Endodermal cell (in vitro differentiated cells): ENCODE data around the gene EPHA6. TPM values are rescaled to one million over a fixed set of nuclear protein-coding genes. Genes with fewer than 3 reads are reported as not detected.

Source experiments
- DNase-seq: peaks from one replicate; pipeline ENCODE4 v3.0.0-alpha.2; 2017
- H3K27ac ChIP-seq: 2 replicates; pipeline ENCODE4 v1.5.1; 2013; ENCODE audit warnings: mild to moderate bottlenecking, low read depth, low read length, moderate library complexity
- H3K27me3 ChIP-seq: 2 replicates; pipeline ENCODE4 v1.6.1; 2013; ENCODE audit warnings: mild to moderate bottlenecking, low read length, moderate library complexity; ENCODE audit not compliant: insufficient read depth, control insufficient read depth, poor library complexity, severe bottlenecking
- H3K36me3 ChIP-seq: 2 replicates; pipeline ENCODE4 v1.7.0; 2013; ENCODE audit warnings: mild to moderate bottlenecking, low read length, moderate library complexity; ENCODE audit not compliant: control insufficient read depth, insufficient read depth
- H3K4me1 ChIP-seq: one replicate; pipeline ENCODE4 v1.7.0; 2013; ENCODE audit warnings: low read length; ENCODE audit not compliant: control insufficient read depth, insufficient read depth
- H3K4me3 ChIP-seq: 2 replicates; pipeline ENCODE4 v1.5.1; 2013; ENCODE audit warnings: mild to moderate bottlenecking, low read length, moderate library complexity
- H3K9ac ChIP-seq: 2 replicates; pipeline ENCODE4 v1.6.1; 2013; ENCODE audit warnings: mild to moderate bottlenecking, low read length, moderate library complexity; ENCODE audit not compliant: poor library complexity, severe bottlenecking; ENCODE audit errors: extremely low read depth
- H3K9me3 ChIP-seq: 2 replicates; pipeline ENCODE4 v1.6.1; 2013; ENCODE audit warnings: mild to moderate bottlenecking, low read length, moderate library complexity; ENCODE audit not compliant: control insufficient read depth
- H3K27ac Mint-ChIP-seq: 2 replicates; pipeline ENCODE4 v1.8.0; 2020; ENCODE audit warnings: mixed read lengths
- H3K27me3 Mint-ChIP-seq: 2 replicates; pipeline ENCODE4 v1.8.0; 2021; ENCODE audit warnings: mild to moderate bottlenecking, mixed read lengths; ENCODE audit not compliant: insufficient read depth
- H3K36me3 Mint-ChIP-seq: 2 replicates; pipeline ENCODE4 v1.8.0; 2020; ENCODE audit warnings: low read depth, mixed read lengths
- H3K4me1 Mint-ChIP-seq: 2 replicates; pipeline ENCODE4 v1.8.0; 2020; ENCODE audit warnings: mixed read lengths
- H3K4me3 Mint-ChIP-seq: 2 replicates; pipeline ENCODE4 v1.8.0; 2020; ENCODE audit warnings: mild to moderate bottlenecking, moderate library complexity, mixed read lengths
- H3K9me3 Mint-ChIP-seq: 2 replicates; pipeline ENCODE4 v1.8.0; 2020; ENCODE audit warnings: mild to moderate bottlenecking, mixed read lengths
- CTCF ChIP-seq: fragments of 200-600 bp; sonication (generic); conservative IDR thresholded peaks from 2 replicates; pipeline ENCODE4 v1.5.0; 2021; ENCODE audit warnings: antibody characterized with exemption, mild to moderate bottlenecking
- WGBS, 2 experiments: methylation state at CpG; one replicate each; pipeline versions ENCODE4 v1.1.5 to v1.1.7; 2013; ENCODE audit warnings: missing lambda C conversion rate in 2 of 2, mixed read lengths in 1 of 2; ENCODE audit not compliant: insufficient coverage in 1 of 2, insufficient read length in 1 of 2; 5-methylcytosine and 5-hydroxymethylcytosine counted together
- total RNA-seq, 2 donors: library from RNA; stranded (reverse); fragmentation: NEBNext Ultra II Directional in 1 of 2; extraction: Animal tissue kit (Norgen Biotek cat#: 25700) in 1 of 2; gene quantifications; 2 replicates in 1 of 2; 3 replicates in 1 of 2; pipeline ENCODE4 v1.2.1, GENCODE V29; 2021

Gene EPHA6
- total RNA-seq, 2 donors from 2014 or later, result 4.6 to 12.2 TPM

DNA sequence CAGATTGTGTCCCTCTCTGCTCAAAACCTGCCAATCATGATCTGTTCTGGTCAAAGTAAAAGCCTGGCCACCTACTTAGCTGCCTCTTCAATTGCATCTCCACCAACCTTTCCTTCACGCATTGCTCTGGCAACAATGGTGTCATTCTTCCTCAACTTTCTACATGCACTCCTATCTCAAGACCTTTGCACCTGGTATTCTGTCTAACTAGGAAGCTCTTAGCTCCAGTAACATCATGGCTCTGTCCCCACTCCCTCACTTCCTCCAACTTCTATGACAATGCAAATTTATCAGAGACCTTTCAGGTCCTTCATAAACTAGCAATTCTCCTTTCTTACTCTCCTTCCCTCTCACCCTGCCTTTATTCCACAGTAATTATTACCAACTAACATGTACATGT is 682.7 kb downstream of the EPHA6 start:
- Mint-ChIP-seq H3K9me3 (peaks cover 7% of the 10 kb centered on the region), H3K4me1 (no peaks in the 10 kb centered on the region), H3K27me3 (no peaks in the 10 kb centered on the region), H3K4me3 (no peak overlapping the region), H3K36me3 (peaks cover 7% of the 10 kb centered on the region), H3K27ac (no peak overlapping the region)
- Histone ChIP-seq H3K9ac (no peak overlapping the region), H3K9me3 (peaks cover 13% of the 10 kb centered on the region), H3K4me3 (no peak overlapping the region), H3K27me3 (no peaks in the 10 kb centered on the region), H3K36me3 (no peaks in the 10 kb centered on the region), H3K4me1 (no peaks in the 10 kb centered on the region), H3K27ac (no peak overlapping the region)
- whole genome bisulfite sequencing, 2 experiments, result 93 to 98% methylated on average over 1 of the region's 1 CpG
- no peak for DNase-seq
- TF ChIP-seq CTCF, result no peak

GRCh38 chr3:97504463-97504862 is 690.1 kb downstream of the EPHA6 start:
- no peak for DNase-seq
- no peak overlapping the region for H3K4me3 Mint-ChIP-seq
- no peaks in the 10 kb centered on the region for H3K36me3 ChIP-seq
- H3K9me3 ChIP-seq, result peaks cover 31% of the 10 kb centered on the region
- H3K4me1 ChIP-seq, result no peaks in the 10 kb centered on the region
- no peak overlapping the region for H3K4me3 ChIP-seq
- H3K27ac Mint-ChIP-seq, result no peak overlapping the region
- peaks cover 52% of the 10 kb centered on the region for H3K9me3 Mint-ChIP-seq
- no peak overlapping the region for H3K9ac ChIP-seq
- no peaks in the 10 kb centered on the region for H3K4me1 Mint-ChIP-seq
- no peak overlapping the region for H3K27ac ChIP-seq
- peaks cover 13% of the 10 kb centered on the region for H3K36me3 Mint-ChIP-seq
- no peaks in the 10 kb centered on the region for H3K27me3 ChIP-seq
- WGBS, 2 experiments, result 88% methylated on average over 1 of the region's 2 CpGs; no CpG with 5 or more reads in 1 of the 2 experiments
- no peak for TF ChIP-seq CTCF
- no peaks in the 10 kb centered on the region for H3K27me3 Mint-ChIP-seq

- Histone ChIP-seq H3K4me3 (no peak overlapping the region), H3K27me3 (no peaks in the 10 kb centered on the region), H3K27ac (no peak overlapping the region), H3K36me3 (no peaks in the 10 kb centered on the region), H3K4me1 (no peaks in the 10 kb centered on the region), H3K9me3 (peaks cover 27% of the 10 kb centered on the region), H3K9ac (no peak overlapping the region)
- Mint-ChIP-seq H3K9me3 (peaks cover 44% of the 10 kb centered on the region), H3K4me1 (peaks cover 12% of the 10 kb centered on the region), H3K27ac (no peak overlapping the region), H3K36me3 (peaks cover 8% of the 10 kb centered on the region), H3K4me3 (no peak overlapping the region), H3K27me3 (no peaks in the 10 kb centered on the region)
- peak; percentile 71 for DNase-seq
- 88 to 90% methylated on average over 2 to 4 of the region's 4 CpGs for WGBS, 2 experiments
- no peak for TF ChIP-seq CTCF
Observed at GRCh38 chr3:97510795-97511194, 696.4 kb downstream of the EPHA6 start.
